H9 (cell line): Measurements from ENCODE around the gene SYCE3. TPM values are rescaled to one million over a fixed set of nuclear protein-coding genes. Genes with fewer than 3 reads are reported as not detected.

Experiments
- DNase-seq: peaks from one replicate; pipeline ENCODE4 v3.0.0-alpha.2; 2017
- H2AFZ ChIP-seq: one replicate; pipeline ENCODE4 v1.6.1; 2013; ENCODE audit warnings: mild to moderate bottlenecking, low read length, control low read depth, moderate library complexity
- H2AK5ac ChIP-seq: 2 replicates; pipeline ENCODE4 v1.6.1; 2013; ENCODE audit warnings: low read length, control low read depth, mixed read lengths; ENCODE audit not compliant: insufficient read length
- H2BK120ac ChIP-seq: one replicate; pipeline ENCODE4 v1.6.1; 2013; ENCODE audit warnings: low read depth, mild to moderate bottlenecking, low read length, control low read depth, inconsistent platforms; ENCODE audit not compliant: poor library complexity, severe bottlenecking
- H2BK12ac ChIP-seq: 2 replicates; pipeline ENCODE4 v1.6.1; 2013; ENCODE audit warnings: low read length, control low read depth, mixed read lengths, low read depth; ENCODE audit not compliant: insufficient read length
- H2BK15ac ChIP-seq: 2 replicates; pipeline ENCODE4 v1.6.1; 2013; ENCODE audit warnings: low read depth, low read length, control low read depth
- H2BK20ac ChIP-seq: one replicate; pipeline ENCODE4 v1.6.1; 2013; ENCODE audit warnings: low read depth, mild to moderate bottlenecking, low read length, control low read depth, inconsistent platforms; ENCODE audit not compliant: poor library complexity, severe bottlenecking
- H2BK5ac ChIP-seq: 2 replicates; pipeline ENCODE4 v1.6.1; 2013; ENCODE audit warnings: low read length, control low read depth, mixed read lengths; ENCODE audit not compliant: insufficient read length
- H3K14ac ChIP-seq: 2 replicates; pipeline ENCODE4 v1.6.1; 2013; ENCODE audit warnings: low read length, control low read depth; ENCODE audit not compliant: insufficient read depth
- H3K18ac ChIP-seq: 2 replicates; pipeline ENCODE4 v1.6.1; 2013; ENCODE audit warnings: low read depth, mild to moderate bottlenecking, mixed read lengths, low read length, control low read depth; ENCODE audit not compliant: insufficient read length
- H3K23ac ChIP-seq: 2 replicates; pipeline ENCODE4 v1.6.1; 2013; ENCODE audit warnings: low read length, control low read depth, mixed read lengths, low read depth; ENCODE audit not compliant: insufficient read length
- H3K23me2 ChIP-seq: 2 replicates; pipeline ENCODE4 v1.6.1; 2013; ENCODE audit warnings: low read depth, mild to moderate bottlenecking, mixed read lengths, low read length, control low read depth; ENCODE audit not compliant: insufficient read length, poor library complexity, severe bottlenecking
- H3K27ac ChIP-seq: 2 replicates; pipeline ENCODE4 v1.5.1; 2013; ENCODE audit warnings: low read length, control low read depth, mixed read lengths, low read depth; ENCODE audit not compliant: insufficient read length
- H3K27me3 ChIP-seq: 2 replicates; pipeline ENCODE4 v1.6.1; 2013; ENCODE audit warnings: low read length, control low read depth, inconsistent platforms; ENCODE audit not compliant: insufficient read depth
- H3K4ac ChIP-seq: 2 replicates; pipeline ENCODE4 v1.6.1; 2013; ENCODE audit warnings: low read depth, mild to moderate bottlenecking, control low read depth, inconsistent platforms, low read length, moderate library complexity
- H3K4me1 ChIP-seq: 2 replicates; pipeline ENCODE4 v1.6.1; 2013; ENCODE audit warnings: low read length, control low read depth, inconsistent platforms; ENCODE audit not compliant: insufficient read depth
- H3K4me2 ChIP-seq: 2 replicates; pipeline ENCODE4 v1.6.1; 2013; ENCODE audit warnings: low read length, control low read depth, mixed read lengths; ENCODE audit not compliant: insufficient read length, insufficient read depth
- H3K56ac ChIP-seq: 2 replicates; pipeline ENCODE4 v1.6.1; 2013; ENCODE audit warnings: low read depth, mild to moderate bottlenecking, mixed read lengths, low read length, control low read depth; ENCODE audit not compliant: insufficient read length
- H3K79me1 ChIP-seq: 2 replicates; pipeline ENCODE4 v1.6.1; 2013; ENCODE audit warnings: low read depth, mild to moderate bottlenecking, moderate library complexity, low read length, control low read depth, inconsistent platforms; ENCODE audit not compliant: insufficient read depth, poor library complexity, severe bottlenecking
- H3K79me2 ChIP-seq: 2 replicates; pipeline ENCODE4 v1.6.1; 2013; ENCODE audit warnings: low read length, control low read depth, inconsistent platforms; ENCODE audit not compliant: insufficient read depth
- H3K9ac ChIP-seq: 2 replicates; pipeline ENCODE4 v1.6.1; 2013; ENCODE audit warnings: low read length, control low read depth, mixed read lengths; ENCODE audit not compliant: insufficient read length; ENCODE audit errors: extremely low read depth
- H3K9me3 ChIP-seq: one replicate; pipeline ENCODE4 v1.6.1; 2013; ENCODE audit warnings: low read depth, low read length, inconsistent platforms; ENCODE audit not compliant: control insufficient read depth
- H3T11ph ChIP-seq: one replicate; pipeline ENCODE4 v1.6.1; 2013; ENCODE audit warnings: mild to moderate bottlenecking, low read length, control low read depth, inconsistent platforms
- H4K20me1 ChIP-seq: one replicate; pipeline ENCODE4 v1.6.1; 2013; ENCODE audit not compliant: control insufficient read depth, insufficient read length, insufficient read depth
- H4K5ac ChIP-seq: 2 replicates; pipeline ENCODE4 v1.6.1; 2013; ENCODE audit warnings: low read depth, mild to moderate bottlenecking, mixed read lengths, low read length, control low read depth; ENCODE audit not compliant: insufficient read length
- H4K8ac ChIP-seq: replicated peaks from 2 replicates; pipeline ENCODE4 v1.6.1; 2013; ENCODE audit warnings: low read length, control low read depth, mixed read lengths, low read depth; ENCODE audit not compliant: insufficient read length
- H4K91ac ChIP-seq: 2 replicates; pipeline ENCODE4 v1.6.1; 2013; ENCODE audit warnings: low read depth, mild to moderate bottlenecking, moderate library complexity, mixed read lengths, low read length, control low read depth; ENCODE audit not compliant: insufficient read length
- H3K27ac Mint-ChIP-seq, 3 experiments: 2 replicates in 2 of 3; 3 replicates in 1 of 3; pipeline ENCODE4 v1.8.0; 2020 to 2021; ENCODE audit warnings: mixed read lengths in 3 of 3, mild to moderate bottlenecking in 1 of 3, moderate library complexity in 1 of 3
- H3K27me3 Mint-ChIP-seq: 2 replicates; pipeline ENCODE4 v1.8.0; 2021; ENCODE audit warnings: low read depth, mild to moderate bottlenecking, moderate library complexity, mixed read lengths
- H3K36me3 Mint-ChIP-seq, 3 experiments: 2 replicates in 2 of 3; 3 replicates in 1 of 3; pipeline ENCODE4 v1.8.0; 2020 to 2021; ENCODE audit warnings: low read depth in 3 of 3, mixed read lengths in 3 of 3; ENCODE audit not compliant: insufficient read depth in 1 of 3
- H3K4me1 Mint-ChIP-seq, 2 experiments: 2 replicates each; pipeline ENCODE4 v1.8.0; 2020; ENCODE audit warnings: mixed read lengths in 2 of 2
- H3K4me3 Mint-ChIP-seq, 2 experiments: 2 replicates in 1 of 2; 3 replicates in 1 of 2; pipeline ENCODE4 v1.8.0; 2020 to 2021; ENCODE audit warnings: mild to moderate bottlenecking in 2 of 2, mixed read lengths in 2 of 2, moderate library complexity in 1 of 2
- H3K9me3 Mint-ChIP-seq, 2 experiments: 2 replicates in 1 of 2; 3 replicates in 1 of 2; pipeline ENCODE4 v1.8.0; 2020; ENCODE audit warnings: mild to moderate bottlenecking in 2 of 2, mixed read lengths in 2 of 2, moderate library complexity in 1 of 2
- CTCF ChIP-seq: fragments of 200-600 bp; sonication (generic); conservative IDR thresholded peaks from 3 replicates; pipeline ENCODE4 v1.8.0; 2021; ENCODE audit warnings: antibody characterized with exemption, mild to moderate bottlenecking
- WGBS: extraction: QIAGEN DNeasy Blood & Tissue Kit; methylation state at CpG from one replicate; pipeline ENCODE4 v1.1.7; 2013; ENCODE audit warnings: missing lambda C conversion rate, low lambda C conversion rate, mixed read lengths; ENCODE audit not compliant: insufficient read length; ENCODE audit errors: extremely low coverage; 5-methylcytosine and 5-hydroxymethylcytosine counted together
- total RNA-seq: library from RNA; stranded (reverse); gene quantifications from 2 replicates; pipeline ENCODE4 v1.2.1, GENCODE V29; 2021

SYCE3 gene
- total RNA-seq, 1 experiment from 2014 or later, result 0.85 TPM

DNA sequence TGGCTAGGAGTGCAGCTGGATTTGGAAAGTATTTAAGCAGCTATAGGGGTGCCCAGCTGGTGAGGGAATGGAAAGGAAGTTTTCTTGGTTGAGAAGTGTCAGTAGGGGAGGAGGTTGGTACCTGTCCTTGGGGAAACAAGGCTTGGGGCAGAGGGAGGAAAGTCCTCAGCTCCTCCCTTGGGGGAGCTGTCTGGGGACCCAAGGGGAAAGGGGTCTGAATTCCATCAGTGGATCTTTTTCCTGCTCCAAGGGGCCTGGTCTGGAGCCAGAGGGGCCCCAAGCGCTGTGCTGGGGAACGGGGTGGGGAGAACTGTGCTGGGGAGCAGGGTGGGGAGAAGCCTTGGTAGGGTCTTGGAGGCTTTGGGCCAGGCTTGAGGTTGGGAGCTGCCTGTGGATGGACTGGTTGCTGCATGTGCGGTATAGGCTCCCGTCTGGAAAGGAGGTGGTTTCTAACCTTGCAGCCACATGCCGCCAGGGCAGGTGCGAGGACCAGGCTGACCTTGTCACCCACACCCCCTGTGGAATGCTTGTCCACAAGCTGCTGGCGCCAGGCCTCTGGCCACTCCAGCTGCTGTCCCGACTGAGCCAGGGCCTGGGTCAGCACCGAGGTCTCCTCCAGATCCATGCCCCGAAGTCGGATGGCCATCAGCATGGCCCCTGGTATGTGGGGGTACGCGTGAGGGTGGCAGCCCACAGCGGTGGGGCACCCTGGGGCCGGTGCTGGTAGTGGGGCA lies 33.9 kb downstream of the SYCE3 start:
- H4K8ac ChIP-seq, result no peak overlapping the region
- DNase-seq, result no peak

More for the DNA sequence above, 33.9 kb downstream of the SYCE3 start:
- TF ChIP-seq CTCF, result no peak
- Histone ChIP-seq H3K9me3 (no peaks in the 10 kb centered on the region), H2BK5ac (no peak overlapping the region), H3K23me2 (peaks cover 21% of the 10 kb centered on the region), H3K27ac (no peak overlapping the region), H3K18ac (no peak overlapping the region), H3K9ac (no peak overlapping the region), H2AK5ac (no peak overlapping the region), H3K4me1 (peaks cover 3% of the 10 kb centered on the region; the same call in 1 of the 2 replicates), H3T11ph (no peak overlapping the region), H3K4me2 (no peak overlapping the region), H3K27me3 (peaks cover 37% of the 10 kb centered on the region; the same call in 1 of the 2 replicates), H3K23ac (no peak overlapping the region), H2BK120ac (no peak overlapping the region), H4K5ac (no peak overlapping the region), H2BK12ac (no peak overlapping the region), H2BK15ac (no peak overlapping the region), H3K56ac (no peak overlapping the region), H4K91ac (no peak overlapping the region), H3K79me2 (no peaks in the 10 kb centered on the region), H2BK20ac (no peak overlapping the region), H3K79me1 (no peaks in the 10 kb centered on the region), H3K4ac (no peak overlapping the region), H3K14ac (no peak overlapping the region), H4K20me1 (no peaks in the 10 kb centered on the region), H2AFZ (no peak overlapping the region)
- Mint-ChIP-seq H3K4me1 (peaks cover 16 to 21% of the 10 kb centered on the region in 2 experiments), H3K27me3 (peaks cover 68% of the 10 kb centered on the region), H3K27ac (no peak overlapping the region), H3K36me3 (peaks cover 0 to 5% (median 4%) of the 10 kb centered on the region in 3 experiments; a peak in 3 of 7 replicates), H3K9me3 (no peaks in the 10 kb centered on the region; a peak in 1 of 5 replicates), H3K4me3 (peak overlapping the region in 1 of 2 experiments; percentile 40; a peak in 1 of 5 replicates)
- WGBS, result no CpG with 5 or more reads among the region's 15 CpGs
